ENCODE measurements around the gene BLCAP. TPM values are rescaled to one million over a fixed set of nuclear protein-coding genes. Genes with fewer than 3 reads are reported as not detected.

The BLCAP gene
- total and polyA plus RNA-seq, 4 donors: 53.3 to 81.5 (median 55.2) TPM

GRCh38 chr20:37518606-37519507 is 8.8 kb downstream of the BLCAP start:
- H3K27ac ChIP-seq (ENCODE audit: low read depth in 1 of 2, low read length in 1 of 2): peak overlapping the region; percentile 54 to 55
- H3K9ac ChIP-seq (ENCODE audit: insufficient read depth in 1 of 2, low read length in 2 of 2): no peak overlapping the region
- H3K4me3 ChIP-seq: no peak overlapping the region
- WGBS, 2 donors: 57 to 63% methylated on average over 30 of the region's 30 CpGs
- H3K27me3 ChIP-seq (ENCODE audit: control insufficient read depth in 3 of 3, insufficient read depth in 3 of 3, low read length in 2 of 3): no peaks in the 10 kb centered on the region
- H3K36me3 ChIP-seq (ENCODE audit: control insufficient read depth in 4 of 4, insufficient read depth in 4 of 4, low read length in 4 of 4): peaks cover 0 to 26% (median 7%) of the 10 kb centered on the region in 4 donors
- no peak for TF ChIP-seq CTCF (IDR thresholded peaks at IDR 0.05; ENCODE audit: control extremely low read depth, extremely low read depth)
- H3K4me1 ChIP-seq (ENCODE audit: control insufficient read depth in 5 of 5, insufficient read depth in 5 of 5, low read length in 5 of 5): peaks cover 10 to 37% (median 27%) of the 10 kb centered on the region in 5 donors
- ATAC-seq (ENCODE audit: insufficient read depth, low FRiP score): no peak
- no peaks in the 10 kb centered on the region for H3K9me3 ChIP-seq (ENCODE audit: control insufficient read depth in 4 of 4, insufficient read depth in 3 of 4, low read length in 3 of 4)
- peak; percentile 46 to 64 (median 58) for DNase-seq

GRCh38 chr20:37518059-37518458 is 9.6 kb downstream of the BLCAP start:
- 85 to 86% methylated on average over 7 of the region's 7 CpGs for WGBS, 2 donors
- Histone ChIP-seq H3K36me3 (ENCODE audit: control insufficient read depth in 4 of 4, insufficient read depth in 4 of 4, low read length in 4 of 4) (peaks cover 0 to 30% (median 9%) of the 10 kb centered on the region in 4 donors), H3K9ac (ENCODE audit: insufficient read depth in 1 of 2, low read length in 2 of 2) (no peak overlapping the region), H3K4me3 (no peak overlapping the region), H3K9me3 (ENCODE audit: control insufficient read depth in 4 of 4, insufficient read depth in 3 of 4, low read length in 3 of 4) (no peaks in the 10 kb centered on the region), H3K27ac (ENCODE audit: low read depth in 1 of 2, low read length in 1 of 2) (no peak overlapping the region), H3K4me1 (ENCODE audit: control insufficient read depth in 5 of 5, insufficient read depth in 5 of 5, low read length in 5 of 5) (peaks cover 7 to 37% (median 27%) of the 10 kb centered on the region in 5 donors), H3K27me3 (ENCODE audit: control insufficient read depth in 3 of 3, insufficient read depth in 3 of 3, low read length in 2 of 3) (no peaks in the 10 kb centered on the region)
- no peak for TF ChIP-seq CTCF (IDR thresholded peaks at IDR 0.05; ENCODE audit: control extremely low read depth, extremely low read depth)
- ATAC-seq (ENCODE audit: insufficient read depth, low FRiP score): no peak
- no peak for DNase-seq

GRCh38 chr20:37516811-37517750 is 10.6 kb downstream of the BLCAP start:
- H3K4me1 ChIP-seq (ENCODE audit: control insufficient read depth in 5 of 5, insufficient read depth in 5 of 5, low read length in 5 of 5): peaks cover 12 to 37% (median 24%) of the 10 kb centered on the region in 5 donors
- H3K27me3 ChIP-seq (ENCODE audit: control insufficient read depth in 3 of 3, insufficient read depth in 3 of 3, low read length in 2 of 3): no peaks in the 10 kb centered on the region
- TF ChIP-seq CTCF (IDR thresholded peaks at IDR 0.05; ENCODE audit: control extremely low read depth, extremely low read depth): no peak
- peaks cover 0 to 31% (median 11%) of the 10 kb centered on the region in 4 donors for H3K36me3 ChIP-seq (ENCODE audit: control insufficient read depth in 4 of 4, insufficient read depth in 4 of 4, low read length in 4 of 4)
- no peaks in the 10 kb centered on the region for H3K9me3 ChIP-seq (ENCODE audit: control insufficient read depth in 4 of 4, insufficient read depth in 3 of 4, low read length in 3 of 4)
- peak overlapping the region in 1 of 2 donors; percentile 58 for H3K9ac ChIP-seq (ENCODE audit: insufficient read depth in 1 of 2, low read length in 2 of 2)
- H3K27ac ChIP-seq (ENCODE audit: low read depth in 1 of 2, low read length in 1 of 2): no peak overlapping the region
- peak; percentile 9 for ATAC-seq (ENCODE audit: insufficient read depth, low FRiP score)
- 68 to 78% methylated on average over 13 of the region's 13 CpGs for WGBS, 2 donors
- DNase-seq: peak; percentile 36 to 78 (median 72)
- no peak overlapping the region for H3K4me3 ChIP-seq
